GM18909 (cell line): ENCODE measurements around the gene PAX1.

Source experiments
- ATAC-seq: cut with Tn5 transposase; IDR thresholded peaks from one replicate; pipeline ENCODE4 v1.9.1; 2021; ENCODE audit warnings: mild to moderate bottlenecking; ENCODE audit not compliant: unreplicated experiment, poor library complexity

Gene PAX1

GRCh38 chr20:21705575-21706260 is at the start of gene PAX1:
PAX1 (plus strand) TSS chr20:21705664; CDS start chr20:21705713, 49 bp downstream.
- no peak for ATAC-seq

GRCh38 chr20:21656308-21657067 is 49.0 kb upstream of the PAX1 start:
- no peak for ATAC-seq

GRCh38 chr20:21661488-21662055 is 43.9 kb upstream of the PAX1 start:
- ATAC-seq, result no peak

- no peak for ATAC-seq
Observed at GRCh38 chr20:21663465-21663864, 42.0 kb upstream of the PAX1 start.

- no peak for ATAC-seq
Observed at GRCh38 chr20:21665687-21666446, 39.6 kb upstream of the PAX1 start.

- ATAC-seq, result no peak
Observed at GRCh38 chr20:21670126-21670525, 35.3 kb upstream of the PAX1 start.

GRCh38 chr20:21670981-21671380 is 34.5 kb upstream of the PAX1 start:
- no peak for ATAC-seq

GRCh38 chr20:21677261-21677660 is 28.2 kb upstream of the PAX1 start:
- ATAC-seq, result no peak

- ATAC-seq, result no peak
Observed at GRCh38 chr20:21677781-21678180, 27.7 kb upstream of the PAX1 start.

GRCh38 chr20:21681234-21681921 is 24.1 kb upstream of the PAX1 start:
- ATAC-seq, result no peak

- ATAC-seq, result no peak
Observed at GRCh38 chr20:21681922-21682318, 23.5 kb upstream of the PAX1 start.

- no peak for ATAC-seq
Observed at GRCh38 chr20:21682521-21682954, 22.9 kb upstream of the PAX1 start.

- no peak for ATAC-seq
Observed at GRCh38 chr20:21684671-21685070, 20.8 kb upstream of the PAX1 start.

- ATAC-seq, result no peak
Observed at GRCh38 chr20:21685981-21686380, 19.5 kb upstream of the PAX1 start.

GRCh38 chr20:21693322-21693721 is 12.1 kb upstream of the PAX1 start:
- no peak for ATAC-seq

GRCh38 chr20:21698494-21699215 is 6.8 kb upstream of the PAX1 start:
- no peak for ATAC-seq

GRCh38 chr20:21699216-21699508 is 6.3 kb upstream of the PAX1 start:
- no peak for ATAC-seq

- no peak for ATAC-seq
Observed at GRCh38 chr20:21701171-21701876, 4.1 kb upstream of the PAX1 start.

- ATAC-seq, result no peak
Observed at GRCh38 chr20:21702016-21702415, 3.4 kb upstream of the PAX1 start.
